K562 (cell line): ENCODE measurements around the gene MYO3B. TPM values are rescaled to one million over a fixed set of nuclear protein-coding genes. Genes with fewer than 3 reads are reported as not detected.

Experiments used
- CREM ChIP-seq: IDR thresholded peaks from 2 replicates; pipeline ENCODE4 v1.6.1; 2014; ENCODE audit warnings: antibody characterized with exemption, low read depth
- E2F3 ChIP-seq: fragments of 250-450 bp; sonication (Bioruptor Pico); IDR thresholded peaks from 2 replicates; pipeline ENCODE4 v1.4.0; 2020; ENCODE audit warnings: mild to moderate bottlenecking
- FOXP1 ChIP-seq: sonication (generic); formaldehyde crosslinking; IDR thresholded peaks from 2 replicates; pipeline ENCODE4 v1.8.0; 2022; ENCODE audit warnings: mild to moderate bottlenecking, missing genetic modification reagents
- NR2C1 ChIP-seq, 2 experiments: fragments of 450-650 bp; IDR thresholded peaks; 2 replicates each; pipeline ENCODE4 v1.6.1; 2017; ENCODE audit warnings: mild to moderate bottlenecking in 2 of 2, antibody characterized with exemption in 1 of 2, inconsistent platforms in 1 of 2, missing compliant biosample characterization in 1 of 2, missing genetic modification characterization in 1 of 2
- NR2C2 ChIP-seq, 2 experiments: fragments of 200-800 bp in 1 of 2; sonication (Bioruptor generic) in 1 of 2; sonication (generic) in 1 of 2; formaldehyde crosslinking in 1 of 2; IDR thresholded peaks; 2 replicates each; pipeline versions ENCODE4 v1.6.1 to v1.8.0; 2016 to 2022; ENCODE audit warnings: mild to moderate bottlenecking in 1 of 2, missing compliant biosample characterization in 1 of 2, missing genetic modification characterization in 1 of 2, missing genetic modification reagents in 1 of 2
- NR2F6 ChIP-seq: fragments of 450-650 bp; formaldehyde crosslinking; IDR thresholded peaks from 2 replicates; pipeline ENCODE4 v1.4.0; 2020; ENCODE audit warnings: mild to moderate bottlenecking
- NR4A1 ChIP-seq, 2 experiments: fragments of 250-450 bp in 1 of 2; fragments of 450-650 bp in 1 of 2; sonication (Bioruptor Pico) in 1 of 2; IDR thresholded peaks; 2 replicates each; pipeline versions ENCODE4 v1.4.0 to v1.6.1; 2016 to 2020; ENCODE audit warnings: mild to moderate bottlenecking in 2 of 2, missing compliant biosample characterization in 1 of 2, missing genetic modification characterization in 1 of 2, moderate library complexity in 1 of 2
- ZBTB17 ChIP-seq: fragments of 450-650 bp; formaldehyde crosslinking; IDR thresholded peaks from 2 replicates; pipeline ENCODE4 v1.4.0; 2020; ENCODE audit warnings: mild to moderate bottlenecking
- ZNF583 ChIP-seq: fragments of 250-450 bp; sonication (Bioruptor Pico); IDR thresholded peaks from 2 replicates; pipeline ENCODE4 v1.4.0; 2020
- ZNF830 ChIP-seq: fragments of 250-450 bp; sonication (Bioruptor Pico); IDR thresholded peaks from 2 replicates; pipeline ENCODE4 v1.5.0; 2021; ENCODE audit warnings: mild to moderate bottlenecking
- polyA plus RNA-seq, 8 experiments: library from polyadenylated mRNA; depleted of rRNA in 4 of 8; stranded (reverse) in 5 of 8; unstranded in 3 of 8; fragments of >200 nt; fragmentation: Nextera tagmentation in 2 of 8; fragmentation: Illumina TruSeq in 1 of 8; extraction: Ambion mirVana in 2 of 8; extraction: Trizol in 1 of 8; gene quantifications; 2 replicates each; pipeline versions ENCODE4 v1.2.1 to v1.2.3, GENCODE V29; 2011 to 2014; ENCODE audit warnings: inconsistent platforms in 1 of 8, missing spikeins in 1 of 8
- total RNA-seq, 7 experiments: library from RNA; depleted of rRNA in 6 of 7; stranded (reverse); fragments of >200 nt in 6 of 7; fragmentation: Illumina TruSeq in 2 of 7; extraction: Trizol in 2 of 7; gene quantifications; 2 replicates each; pipeline versions ENCODE4 v1.2.1 to v1.2.3, GENCODE V29; 2011 to 2021; ENCODE audit warnings: low replicate concordance in 1 of 7
- TF ChIP-seq, protein P1 (sequence below): fragments of 250-450 bp; sonication (Bioruptor Pico); IDR thresholded peaks from 2 replicates; pipeline ENCODE4 v1.5.0; 2021; ENCODE audit warnings: mild to moderate bottlenecking, moderate library complexity
- TF ChIP-seq, protein P2 (sequence below), 2 experiments: fragments of 250-450 bp in 1 of 2; fragments of 450-650 bp in 1 of 2; sonication (Bioruptor Pico) in 1 of 2; IDR thresholded peaks; 2 replicates each; pipeline versions ENCODE4 v1.6.1 to v1.8.0; 2016 to 2021; ENCODE audit warnings: mild to moderate bottlenecking in 2 of 2, moderate library complexity in 2 of 2, missing compliant biosample characterization in 1 of 2, missing genetic modification characterization in 1 of 2
- TF ChIP-seq, protein P3 (sequence below): fragments of 450-650 bp; formaldehyde crosslinking; IDR thresholded peaks from 2 replicates; pipeline ENCODE4 v1.4.0; 2020; ENCODE audit warnings: mild to moderate bottlenecking, moderate library complexity

MYO3B gene
- total and polyA plus RNA-seq, 9 of the 15 experiments (the other 6 are each of a cell fraction or from before 2014, with no cell fraction given), result 2.7 to 6.5 (median 3.6) TPM

DNA sequence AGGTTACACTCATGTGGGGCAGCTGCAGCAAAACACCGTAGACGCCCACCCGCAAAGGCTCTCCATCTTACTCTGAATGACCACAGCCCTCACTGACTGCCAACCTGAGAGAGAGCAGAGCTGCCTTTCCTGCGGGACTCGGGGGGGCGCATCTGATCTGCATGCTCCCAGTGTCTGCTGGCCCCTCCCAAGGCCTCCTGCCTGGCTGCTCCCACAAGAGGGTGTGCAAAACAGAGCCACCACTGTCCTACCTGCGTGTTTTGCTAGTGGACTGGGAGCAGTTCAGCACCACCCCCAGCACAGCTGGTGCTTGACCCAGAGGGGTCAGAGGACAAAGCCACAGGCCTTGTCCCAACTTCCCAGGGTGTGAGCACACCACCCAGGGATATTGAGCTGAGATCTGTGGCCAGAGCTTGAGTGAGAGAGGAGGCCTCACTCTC lies 76.4 kb downstream of the MYO3B start (continued):
- TF ChIP-seq, protein P1, sequence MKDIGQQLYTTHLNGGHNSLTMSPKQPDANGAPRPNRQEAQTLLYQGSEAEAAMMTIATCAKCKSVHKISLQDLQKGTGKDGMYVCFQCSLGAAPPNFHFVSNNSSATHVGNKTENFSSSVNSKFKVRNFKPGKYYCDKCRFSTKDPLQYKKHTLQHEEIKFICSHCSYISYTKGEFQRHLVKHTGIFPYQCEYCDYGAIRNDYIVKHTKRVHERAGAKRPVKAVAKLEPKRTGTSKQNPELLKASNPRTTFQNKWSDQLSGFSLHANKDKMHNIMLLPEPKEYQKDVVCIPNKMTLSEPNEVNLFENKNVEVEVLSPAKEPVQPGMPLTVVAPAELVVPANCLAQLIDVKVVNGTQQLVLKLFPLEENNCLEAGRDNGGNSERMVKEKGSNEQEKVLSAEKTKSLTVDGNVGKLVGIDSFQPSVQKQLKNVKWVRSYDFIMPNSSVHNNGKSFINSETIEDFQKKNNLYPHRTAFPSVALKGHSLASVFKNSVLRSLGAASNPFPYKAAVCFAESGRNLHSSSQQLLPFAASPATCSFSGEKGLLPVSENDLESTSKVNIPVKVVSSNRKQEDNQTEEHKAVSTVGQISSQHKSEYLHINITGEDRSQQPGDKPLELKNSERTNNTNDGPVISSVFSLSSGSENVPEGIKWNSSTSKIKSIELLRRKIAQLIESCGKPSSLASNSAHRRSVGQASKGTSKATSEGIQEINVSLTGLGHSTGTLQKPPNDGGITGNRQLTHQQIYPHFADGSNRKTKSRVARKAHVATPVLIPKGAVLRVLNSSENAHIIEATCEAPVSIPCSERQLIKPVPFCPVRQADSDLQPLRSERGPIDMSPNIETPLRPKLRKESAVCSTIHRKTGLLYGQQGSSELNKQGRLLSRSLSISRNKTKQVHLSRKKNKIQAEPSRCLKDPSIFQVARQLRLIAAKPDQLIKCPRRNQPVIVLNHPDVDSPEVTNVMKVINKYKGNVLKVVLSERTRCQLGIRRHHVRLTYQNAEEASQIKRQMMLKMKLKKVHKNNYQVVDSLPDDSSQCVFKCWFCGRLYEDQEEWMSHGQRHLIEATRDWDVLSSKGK (CRISPR knock-in tag), result no peak
- TF ChIP-seq, protein P2, sequence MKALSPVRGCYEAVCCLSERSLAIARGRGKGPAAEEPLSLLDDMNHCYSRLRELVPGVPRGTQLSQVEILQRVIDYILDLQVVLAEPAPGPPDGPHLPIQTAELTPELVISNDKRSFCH (CRISPR knock-in tag; IDR thresholded peaks at IDR 0.05), result no peak
- TF ChIP-seq, protein P2 (tag; IDR thresholded peaks at IDR 0.05), result peak; percentile 92
- TF ChIP-seq FOXP1 (CRISPR knock-in tag) (no peak), NR4A1 (CRISPR knock-in tag; IDR thresholded peaks at IDR 0.05) (no peak), NR4A1 (tag; IDR thresholded peaks at IDR 0.05) (peak; percentile 92), E2F3 (CRISPR knock-in tag) (peak; percentile 69; the same call in 1 of the 2 replicates), CREM (no peak), ZNF583 (CRISPR knock-in tag) (peak; percentile 58; the same call in 1 of the 2 replicates), ZNF830 (CRISPR knock-in tag) (peak; percentile 5; the same call in 1 of the 2 replicates), ZBTB17 (CRISPR knock-in tag) (peak; percentile 40; the same call in 1 of the 2 replicates), NR2C2 (CRISPR knock-in tag; IDR thresholded peaks at IDR 0.05) (no peak), NR2C2 (tag; IDR thresholded peaks at IDR 0.05) (peak; percentile 61), NR2F6 (CRISPR knock-in tag) (no peak), NR2C1 (IDR thresholded peaks at IDR 0.05) (peak; percentile 61), NR2C1 (tag; IDR thresholded peaks at IDR 0.05) (peak; percentile 82)
- TF ChIP-seq, protein P3, sequence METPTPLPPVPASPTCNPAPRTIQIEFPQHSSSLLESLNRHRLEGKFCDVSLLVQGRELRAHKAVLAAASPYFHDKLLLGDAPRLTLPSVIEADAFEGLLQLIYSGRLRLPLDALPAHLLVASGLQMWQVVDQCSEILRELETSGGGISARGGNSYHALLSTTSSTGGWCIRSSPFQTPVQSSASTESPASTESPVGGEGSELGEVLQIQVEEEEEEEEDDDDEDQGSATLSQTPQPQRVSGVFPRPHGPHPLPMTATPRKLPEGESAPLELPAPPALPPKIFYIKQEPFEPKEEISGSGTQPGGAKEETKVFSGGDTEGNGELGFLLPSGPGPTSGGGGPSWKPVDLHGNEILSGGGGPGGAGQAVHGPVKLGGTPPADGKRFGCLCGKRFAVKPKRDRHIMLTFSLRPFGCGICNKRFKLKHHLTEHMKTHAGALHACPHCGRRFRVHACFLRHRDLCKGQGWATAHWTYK (CRISPR knock-in tag), result peak; percentile 24; the same call in 1 of the 2 replicates
